DMS153 (cell line): Measurements from ENCODE around the gene AFF1.
"Not testable (repeated sequence)": the region's sequence is repeated elsewhere in the genome, so short reads cannot be mapped to it uniquely, and the experiment has no call there.

Experiments
- DNase-seq: peaks from one replicate; lab custom pipeline; 2025; lab: John Stamatoyannopoulos, UW

AFF1 gene

DNA sequence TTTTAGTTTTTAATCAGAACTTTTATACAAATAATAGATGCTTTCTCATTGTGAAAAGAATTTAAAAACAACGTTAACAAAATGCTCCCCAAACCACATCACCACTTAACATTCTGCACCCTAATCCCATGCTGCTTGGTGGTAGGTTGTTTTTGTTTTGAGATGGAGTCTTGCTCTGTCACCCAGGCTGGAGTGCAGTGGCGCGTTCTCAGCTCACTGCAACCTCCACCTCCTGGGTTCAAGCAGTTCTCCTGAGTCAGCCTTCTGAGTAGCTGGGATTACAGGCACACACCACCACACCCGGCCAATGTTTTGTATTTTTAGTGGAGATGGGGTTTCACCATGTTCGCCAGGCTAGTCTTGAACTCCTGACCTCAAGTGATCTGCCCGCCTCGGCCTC, 102.4 kb downstream of the AFF1 start:
- not testable (repeated sequence) for DNase-seq

DNA sequence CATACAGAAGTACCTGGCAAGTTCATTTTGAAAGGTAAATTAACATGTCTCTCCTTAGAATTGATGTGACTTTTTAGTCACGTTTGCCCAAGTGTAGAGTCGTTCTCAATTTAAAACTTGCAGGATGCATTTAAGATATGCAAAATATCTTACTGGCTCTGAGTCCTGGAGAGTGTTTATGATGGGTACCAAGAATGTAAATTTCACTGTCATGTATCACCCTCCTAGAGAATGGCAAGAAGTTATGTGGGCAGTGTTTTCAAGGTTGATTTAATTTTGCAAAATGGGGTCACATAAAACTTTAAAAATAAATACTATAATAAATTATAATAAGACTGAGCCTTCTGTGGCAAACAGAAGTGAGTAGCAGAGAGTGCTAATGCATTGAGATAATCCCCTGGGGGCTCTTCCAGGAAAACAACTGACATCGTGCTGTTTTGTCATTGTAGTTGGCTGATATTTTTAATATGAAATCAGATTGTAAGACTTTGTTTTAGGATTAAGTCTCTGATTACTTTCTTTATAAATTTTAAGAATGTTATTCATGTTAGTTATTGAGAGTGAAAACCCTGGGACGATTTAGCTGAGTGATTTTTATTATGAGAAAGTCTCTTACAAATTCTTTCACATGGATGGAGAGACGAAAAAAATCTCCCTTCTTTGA, 103.0 kb downstream of the AFF1 start:
- DNase-seq: no peak

DNA sequence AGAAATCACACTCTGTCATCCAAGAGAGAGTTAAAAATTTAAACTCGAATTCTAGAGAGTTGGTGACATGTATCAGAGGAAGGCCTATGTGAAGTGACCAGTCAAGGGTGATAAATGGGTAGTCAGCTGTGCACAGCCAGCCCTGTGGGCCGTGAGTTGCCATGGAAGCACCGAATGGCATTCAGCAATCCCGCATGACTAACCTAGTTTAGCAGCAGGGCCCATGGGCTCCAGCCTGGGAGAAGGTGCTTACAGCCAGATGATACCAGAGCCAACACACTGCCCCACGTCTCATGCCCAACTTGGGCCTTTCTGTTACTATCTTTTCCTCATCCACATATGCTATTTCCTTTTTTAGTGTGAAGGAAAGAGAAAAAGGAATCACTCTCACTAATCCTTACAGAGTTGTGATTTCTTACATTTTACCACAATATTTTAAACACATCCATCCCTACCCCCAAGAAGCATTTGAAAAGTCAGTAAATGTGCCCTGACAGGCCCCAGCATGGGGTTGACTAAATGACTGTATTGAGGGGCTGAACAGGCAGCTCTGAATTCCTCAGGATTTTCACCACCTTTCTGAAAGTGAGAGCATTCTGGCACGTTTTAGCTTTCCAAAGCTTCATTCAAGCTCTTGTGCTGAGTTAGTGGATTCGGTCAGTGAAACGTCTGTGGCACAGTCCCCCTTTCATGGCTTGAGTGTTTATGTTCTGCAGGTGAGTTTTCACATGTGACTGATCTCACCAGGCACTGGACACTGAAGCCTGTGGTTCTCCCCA, 104.2 kb downstream of the AFF1 start:
- peak; percentile 61 for DNase-seq

DNA sequence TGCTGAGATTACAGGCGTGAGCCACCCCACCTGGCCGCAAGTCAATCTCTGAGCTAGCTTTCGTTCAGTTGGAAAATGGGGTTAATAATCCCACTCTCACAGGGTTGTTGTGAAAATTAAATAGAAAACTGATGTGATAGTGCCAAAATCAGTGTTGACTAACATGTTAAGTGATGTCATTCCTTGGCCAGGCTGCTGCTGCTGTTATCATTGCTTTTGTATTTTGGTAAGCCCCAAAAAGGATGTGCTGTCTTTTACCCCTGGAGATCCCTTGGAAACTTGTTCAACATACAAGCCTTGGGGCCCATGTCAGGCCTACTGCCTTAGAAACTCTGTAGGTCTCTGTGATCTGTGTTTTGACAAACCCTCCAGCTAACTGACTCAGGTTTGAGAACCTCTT, 106.3 kb downstream of the AFF1 start:
- DNase-seq: no peak

DNA sequence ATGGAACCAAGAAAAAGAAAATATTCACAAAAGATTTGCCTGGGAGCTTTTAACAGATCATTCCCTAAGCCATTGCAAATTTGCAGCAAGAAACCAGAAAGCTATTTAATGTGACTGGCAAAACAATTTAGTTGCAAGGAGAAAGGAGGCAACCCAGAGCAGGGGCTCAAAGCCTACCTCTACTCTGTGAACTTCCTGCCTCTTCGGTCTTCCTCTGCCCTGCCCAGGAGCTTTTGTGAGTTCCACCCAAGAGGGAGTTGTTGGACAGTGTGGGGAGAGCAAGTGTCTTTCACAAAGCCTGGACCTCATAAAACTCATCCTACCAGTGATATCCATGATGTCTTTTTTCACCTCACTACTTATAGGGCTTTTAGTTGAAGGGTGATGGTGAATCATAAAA, 107.4 kb downstream of the AFF1 start:
- no peak for DNase-seq

DNA sequence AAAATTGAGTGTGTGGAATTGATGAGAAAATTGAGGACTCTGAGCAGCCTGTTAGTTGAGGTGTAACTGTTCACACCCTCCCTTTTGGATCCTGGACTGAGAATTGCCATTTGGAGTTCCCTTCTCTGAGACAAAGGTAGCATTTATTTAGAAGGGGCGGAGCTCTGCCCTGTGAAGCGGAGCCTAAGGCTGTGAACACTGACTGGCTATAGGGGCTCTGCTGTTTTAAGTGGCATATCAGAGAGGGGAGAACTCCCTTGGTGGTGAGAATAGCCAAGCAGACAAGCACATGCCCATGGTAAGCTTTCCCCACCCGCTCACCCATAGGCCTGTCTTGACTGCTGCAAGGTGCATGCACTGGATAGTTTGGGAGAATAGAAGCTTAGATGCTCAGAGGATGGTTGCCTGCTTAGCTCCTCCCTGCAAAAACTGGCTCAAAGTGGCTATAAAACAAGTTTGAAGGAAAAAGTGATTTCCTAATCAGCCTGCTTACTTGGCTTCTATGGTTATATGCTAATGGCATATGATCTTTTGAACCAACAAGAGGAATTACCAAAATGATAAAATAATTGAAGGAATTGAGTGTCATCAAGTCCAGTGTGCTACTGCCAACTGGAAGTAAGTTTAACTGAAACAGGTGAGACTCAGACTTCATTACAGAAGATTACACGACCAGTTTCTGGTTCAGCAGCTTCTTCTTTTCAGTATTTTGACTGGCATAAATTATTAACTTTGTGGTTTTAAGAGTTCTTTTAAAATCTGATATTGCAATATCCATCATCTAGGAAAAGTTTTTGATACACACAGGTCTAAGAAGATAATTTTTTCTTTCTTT, 108.4 kb downstream of the AFF1 start:
- no peak for DNase-seq

DNA sequence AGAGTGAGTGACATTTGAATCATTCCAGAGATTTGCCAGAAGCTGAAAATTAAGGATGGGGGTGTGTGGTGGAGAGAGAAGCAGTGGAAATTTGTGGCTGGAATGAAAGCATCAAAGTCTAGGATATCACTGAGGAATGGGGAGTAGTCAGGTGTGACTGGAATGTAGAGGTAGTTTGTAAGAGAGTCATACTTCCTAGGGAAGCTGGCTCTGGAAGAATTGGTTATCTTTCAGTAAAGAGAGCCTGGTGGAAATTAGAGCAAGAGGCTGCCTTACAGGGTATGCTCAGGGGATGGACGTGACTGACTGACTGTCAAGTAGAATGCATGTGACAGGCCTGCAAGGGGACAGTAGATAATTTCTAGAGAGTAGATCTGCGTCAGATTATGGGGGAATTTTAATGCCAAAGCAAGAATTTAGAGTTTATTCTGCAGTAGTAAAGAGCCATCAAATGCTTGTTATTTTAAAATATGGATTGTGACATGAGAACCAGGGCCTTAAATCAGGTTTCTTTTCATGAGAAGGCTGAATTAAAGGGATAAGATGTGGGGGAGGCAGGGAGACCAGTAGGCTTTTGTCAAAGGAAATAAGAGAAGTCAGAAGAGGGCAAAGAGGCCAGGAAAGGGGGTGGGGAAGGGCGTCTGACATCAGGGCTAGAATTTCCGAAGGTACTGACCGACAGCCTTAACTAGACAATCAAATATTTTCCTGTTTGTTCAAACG, 109.9 kb downstream of the AFF1 start:
- DNase-seq: no peak

DNA sequence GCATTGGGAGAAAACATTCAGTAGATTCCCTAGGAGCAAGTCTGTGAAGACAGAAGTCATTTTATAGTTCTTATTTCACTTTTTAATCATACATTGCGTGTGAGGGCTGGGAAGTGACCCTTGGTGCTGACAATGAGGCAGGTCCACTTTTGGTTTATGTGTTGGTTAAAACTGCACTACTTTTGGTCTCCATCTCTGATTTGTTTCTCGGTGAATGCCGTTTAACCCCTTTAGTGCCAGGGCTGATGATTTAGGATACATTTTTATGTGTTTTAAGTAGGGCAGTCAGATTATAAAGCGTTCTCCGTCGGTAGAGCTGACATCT, 110.4 kb downstream of the AFF1 start:
- no peak for DNase-seq

DNA sequence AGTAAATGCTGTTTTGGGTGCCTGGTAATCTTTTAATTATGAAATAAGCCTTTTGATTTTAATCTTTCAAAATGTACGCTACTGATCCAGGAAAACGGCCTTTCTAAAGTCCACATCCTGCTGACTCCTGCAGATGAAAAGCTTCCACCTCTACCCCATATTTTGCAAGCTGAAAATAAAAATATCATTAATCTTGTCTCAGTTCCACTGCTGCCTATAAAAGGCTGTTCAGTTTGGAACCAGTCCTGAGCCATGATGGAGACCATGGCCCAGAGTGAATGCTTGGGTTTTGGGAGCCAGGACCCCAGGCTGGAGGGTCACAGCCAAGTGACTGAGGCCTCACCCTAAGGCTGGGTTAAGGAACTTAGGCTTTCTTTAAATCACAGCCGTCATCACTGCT, 110.8 kb downstream of the AFF1 start:
- DNase-seq: no peak

DNA sequence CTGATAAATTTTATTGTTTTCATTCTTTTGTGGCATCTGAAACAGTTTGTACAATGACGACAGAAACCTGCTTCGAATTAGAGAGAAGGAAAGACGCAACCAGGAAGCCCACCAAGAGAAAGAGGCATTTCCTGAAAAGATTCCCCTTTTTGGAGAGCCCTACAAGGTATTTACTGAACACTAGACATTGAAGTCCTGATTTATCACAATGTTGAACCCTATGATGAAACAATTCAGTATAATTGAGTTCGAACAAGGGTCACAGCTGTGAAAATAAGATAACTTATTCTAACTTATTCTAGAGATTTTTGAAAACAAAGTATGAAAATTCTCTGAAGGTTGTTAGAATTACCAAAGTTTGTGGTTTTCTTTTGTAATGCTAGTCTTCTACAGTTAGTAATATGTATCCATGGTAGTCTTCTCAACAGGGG, 111.3 kb downstream of the AFF1 start:
- no peak for DNase-seq

DNA sequence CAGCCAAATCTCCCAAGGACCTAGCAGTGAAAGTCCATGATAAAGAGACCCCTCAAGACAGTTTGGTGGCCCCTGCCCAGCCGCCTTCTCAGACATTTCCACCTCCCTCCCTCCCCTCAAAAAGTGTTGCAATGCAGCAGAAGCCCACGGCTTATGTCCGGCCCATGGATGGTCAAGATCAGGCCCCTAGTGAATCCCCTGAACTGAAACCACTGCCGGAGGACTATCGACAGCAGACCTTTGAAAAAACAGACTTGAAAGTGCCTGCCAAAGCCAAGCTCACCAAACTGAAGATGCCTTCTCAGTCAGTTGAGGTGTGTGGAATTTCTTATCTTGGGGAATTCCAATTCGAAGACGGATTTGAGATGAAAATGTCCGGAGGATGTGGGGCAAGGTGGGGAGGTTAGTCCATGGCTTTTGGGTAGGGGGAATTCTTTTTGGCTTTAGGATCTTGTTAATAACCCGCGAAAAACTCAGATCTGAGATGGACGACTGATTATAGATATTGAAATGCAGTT, 112.5 kb downstream of the AFF1 start:
- no peak for DNase-seq

DNA sequence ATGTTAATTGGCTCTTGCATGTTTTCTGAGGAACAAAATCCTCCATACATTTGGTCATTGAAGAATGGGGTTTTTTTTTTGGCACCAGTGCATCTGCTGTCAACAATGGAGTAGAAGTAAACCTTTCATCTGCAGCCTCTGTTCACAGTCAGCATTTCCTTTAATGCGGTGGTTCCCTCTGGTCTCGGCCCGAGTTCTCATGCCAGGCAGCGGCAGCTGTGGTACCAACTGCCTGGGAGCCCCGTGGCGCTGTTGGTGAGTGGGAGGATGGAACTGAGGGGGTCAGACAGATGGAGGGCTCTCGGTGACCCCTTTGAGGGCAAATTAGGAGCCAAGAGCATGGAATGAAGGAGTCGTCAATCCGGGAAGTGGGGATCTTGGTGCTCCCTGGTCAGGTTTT, 114.7 kb downstream of the AFF1 start:
- DNase-seq: no peak

DNA sequence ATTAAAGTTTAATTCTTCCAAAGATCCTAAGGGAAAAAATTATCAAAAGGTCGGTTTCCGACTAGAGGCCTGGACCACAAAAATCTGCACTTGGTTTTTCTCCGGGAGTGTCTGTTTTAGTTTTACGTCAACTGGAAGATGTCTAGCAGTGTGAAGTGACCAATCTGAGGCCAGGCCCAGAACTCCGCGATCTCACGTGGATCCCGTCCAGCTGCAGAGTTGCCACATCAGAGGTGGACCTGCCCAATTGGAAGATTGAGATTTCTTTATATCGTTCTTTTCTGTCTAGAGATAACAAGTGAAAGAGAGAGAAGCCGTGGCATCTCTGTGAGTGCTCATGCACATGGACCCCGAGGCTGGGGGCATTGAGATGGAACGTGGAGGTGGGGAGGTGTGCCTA, 115.8 kb downstream of the AFF1 start:
- DNase-seq: no peak

DNA sequence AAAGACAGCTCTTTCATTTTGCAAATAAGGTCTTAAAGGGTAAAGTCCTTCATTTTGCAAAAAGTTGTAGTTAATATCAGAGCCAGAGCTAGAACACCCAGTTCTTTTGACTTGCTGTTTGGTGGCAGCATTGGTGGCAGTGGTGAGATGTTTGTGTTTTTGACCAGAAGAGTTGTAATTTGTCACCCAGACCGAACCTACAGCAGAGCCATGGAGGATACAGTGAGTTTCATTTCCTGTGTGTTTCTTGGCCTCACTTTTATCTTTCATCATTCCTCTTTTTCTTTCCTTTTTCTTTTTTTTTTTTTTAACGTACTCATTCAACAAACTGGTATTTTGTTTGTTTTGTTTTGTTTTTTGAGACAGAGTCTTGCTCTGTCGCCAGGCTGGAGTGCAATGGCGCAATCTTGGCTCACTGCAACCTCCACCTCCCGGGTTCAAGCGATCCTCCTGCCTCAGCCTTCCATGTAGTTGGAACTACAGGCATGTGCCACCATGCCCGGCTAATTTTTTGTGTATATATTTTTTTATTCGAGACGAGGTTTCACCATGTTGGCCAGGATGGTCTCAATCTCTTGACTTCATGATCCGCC, 116.4 kb downstream of the AFF1 start:
- no peak for DNase-seq

DNA sequence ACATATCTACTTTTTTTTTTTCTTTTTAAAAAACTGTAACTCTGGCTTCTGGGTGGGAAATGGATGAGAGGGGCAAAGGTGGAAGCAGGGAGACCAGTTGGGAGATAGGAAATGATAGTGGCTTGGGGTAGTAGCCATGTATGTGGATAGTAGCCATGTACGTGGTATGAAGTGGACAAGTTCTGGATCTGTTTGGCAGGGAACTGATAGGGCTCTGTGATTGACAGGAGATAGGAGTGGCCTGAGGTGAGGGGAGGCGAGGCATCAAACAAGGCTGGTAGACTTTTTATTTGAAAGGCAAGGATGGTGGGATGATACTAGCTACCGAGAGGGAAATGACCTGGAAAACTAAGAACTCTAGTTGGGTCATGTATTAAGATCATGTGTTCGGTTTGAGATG, 117.8 kb downstream of the AFF1 start:
- no peak for DNase-seq

DNA sequence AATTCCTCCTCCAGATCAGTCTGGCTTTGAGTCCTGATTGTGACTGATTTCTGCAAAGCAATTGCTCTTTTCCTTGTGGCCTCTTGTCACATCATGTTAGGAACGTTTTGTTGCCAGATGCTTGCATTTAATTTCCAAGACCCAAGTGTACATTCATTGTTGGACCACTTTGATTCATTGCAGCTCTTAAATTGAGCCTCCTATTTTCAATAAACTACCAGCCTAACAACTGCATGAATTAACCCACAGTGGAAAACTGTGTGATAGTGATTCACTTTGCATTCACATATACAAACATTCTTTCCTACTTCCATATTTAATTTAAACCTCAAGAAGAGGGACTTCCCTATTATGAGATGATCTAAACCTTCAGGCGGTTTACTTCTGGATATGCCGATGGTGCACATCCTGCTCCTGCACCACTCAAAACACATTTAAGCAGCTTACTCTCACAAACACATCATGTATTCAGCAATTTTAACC, 118.4 kb downstream of the AFF1 start:
- DNase-seq: no peak

DNA sequence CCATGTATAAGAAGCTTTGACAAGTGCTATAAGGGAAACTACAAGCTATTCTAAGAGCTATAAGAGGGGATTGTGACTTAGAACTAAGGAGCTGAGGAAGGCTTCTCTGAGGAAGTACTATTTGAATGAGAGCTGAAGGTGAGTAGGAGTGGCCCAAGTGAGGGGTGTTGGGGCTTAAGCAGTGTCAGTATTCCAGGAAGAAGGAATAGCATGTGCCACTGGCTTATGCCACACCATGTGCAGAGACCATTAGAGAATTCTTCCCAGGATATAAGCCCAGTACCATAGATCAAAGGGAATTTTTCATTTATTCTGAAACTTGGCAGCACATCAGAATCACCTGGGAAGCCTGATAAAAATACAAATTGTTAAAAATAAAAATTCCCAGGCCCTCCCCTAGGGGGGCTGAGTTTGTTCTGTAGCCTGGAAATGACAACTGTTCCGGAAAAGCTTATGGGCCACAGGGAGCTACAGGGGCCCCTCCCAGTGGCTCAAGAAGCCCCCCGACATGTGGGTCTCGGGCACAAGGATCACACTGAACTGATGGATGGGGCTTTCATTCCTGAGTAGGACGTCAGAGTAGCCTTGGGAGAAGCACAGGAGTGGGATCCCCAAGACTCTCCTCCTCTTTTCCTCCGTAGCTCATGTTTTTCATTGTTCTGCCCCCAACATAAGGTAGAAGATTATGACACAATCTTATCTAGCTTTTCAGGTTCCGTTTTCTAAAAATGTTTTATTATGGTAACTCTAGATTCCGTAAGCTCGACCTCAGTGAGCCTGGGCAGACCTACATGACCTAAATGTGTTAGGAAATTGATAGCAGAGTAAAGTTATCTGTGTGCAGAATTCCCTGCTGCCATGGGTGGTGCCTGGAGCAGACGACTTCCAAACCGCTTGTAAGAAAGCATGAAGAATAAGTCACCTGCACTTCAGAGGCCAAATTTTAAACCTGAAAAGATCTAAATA, 119.3 kb downstream of the AFF1 start:
- no peak for DNase-seq

DNA sequence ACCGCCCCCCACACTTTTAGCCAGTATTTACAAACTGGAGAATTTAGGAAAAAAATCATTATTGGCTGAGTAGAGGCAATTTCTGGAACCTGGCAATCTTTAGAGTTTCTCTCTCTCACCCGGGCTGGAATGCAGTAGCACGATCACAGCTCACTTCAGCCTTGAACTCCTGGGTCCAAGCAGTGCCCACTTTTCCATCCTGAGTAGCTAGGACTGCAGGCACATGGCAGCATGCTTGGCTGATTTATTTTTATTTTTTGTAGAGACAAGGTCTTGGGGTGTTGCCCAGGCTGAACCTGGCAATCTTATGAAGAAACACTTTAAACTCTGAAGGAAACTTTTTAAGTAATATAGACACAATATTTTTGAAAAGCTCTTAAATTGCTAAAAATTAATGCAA, 120.1 kb downstream of the AFF1 start:
- DNase-seq: no peak

DNA sequence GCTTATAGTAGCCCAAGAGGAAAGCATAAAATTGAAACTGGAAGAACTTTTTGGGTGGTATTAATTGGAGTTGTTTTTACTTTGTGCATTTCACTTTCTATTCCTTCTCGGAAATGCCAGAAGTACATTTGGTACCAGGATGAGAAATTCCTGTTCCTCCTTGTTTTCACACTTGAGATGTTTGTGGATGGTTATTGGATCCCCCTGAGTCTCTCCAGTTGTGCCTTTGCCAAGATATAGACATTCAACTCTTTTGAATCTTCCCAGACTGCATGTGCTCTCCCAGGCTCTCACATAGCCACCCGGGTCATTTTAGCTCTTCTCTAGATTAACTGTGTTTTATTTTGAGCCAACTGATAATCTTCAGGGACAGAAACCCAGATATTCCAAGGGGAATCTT, 120.5 kb downstream of the AFF1 start:
- DNase-seq: no peak

DNA sequence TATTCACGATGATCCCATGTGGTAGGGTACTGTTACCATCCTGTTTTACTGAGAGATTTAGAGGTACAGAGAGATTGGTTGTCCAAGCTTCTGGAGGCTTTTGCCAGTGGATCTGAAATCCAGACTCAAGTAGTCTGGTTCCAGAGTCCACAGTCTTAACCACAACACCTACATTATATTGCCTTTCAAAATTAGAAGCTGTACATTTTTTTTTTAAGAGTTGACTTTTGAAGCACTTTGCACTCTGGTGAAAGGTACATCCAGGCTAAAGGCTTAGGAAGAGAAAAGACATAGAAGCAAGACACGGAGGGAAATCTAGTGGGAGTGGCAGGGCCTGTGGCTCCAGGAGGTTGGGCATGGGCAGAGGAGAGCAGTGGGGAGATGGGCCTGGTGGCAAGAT, 122.1 kb downstream of the AFF1 start:
- no peak for DNase-seq
